Measurements from ENCODE around the gene PTPRN2.

The PTPRN2 gene

DNA sequence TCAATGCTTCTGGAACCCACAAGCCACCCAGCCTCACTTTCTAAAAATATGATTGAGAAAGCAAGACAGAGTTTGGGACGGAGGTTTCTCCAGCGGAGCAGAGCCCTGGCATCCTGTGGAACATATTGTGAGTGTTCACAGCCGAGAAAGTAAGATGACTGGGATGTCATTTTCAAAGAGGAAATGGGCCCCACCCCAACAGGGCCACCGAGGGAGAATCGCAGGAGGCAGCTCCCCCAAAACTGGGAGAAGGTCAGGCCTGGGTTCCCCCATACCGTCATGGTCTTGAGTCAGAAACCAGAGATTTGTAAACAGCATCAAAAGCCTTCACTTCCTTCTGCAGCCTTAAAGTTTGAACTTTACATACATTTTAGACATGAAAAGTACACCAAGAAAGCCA, 560.0 kb downstream of the PTPRN2 start:
- DNase-seq (ENCODE audit: low spot score): no peak
- in situ Hi-C loops (cut with MboI; ENCODE audit: low pct_unique_long_range_greater_than_20kb, low sequenced_read_pairs, unreplicated experiment): no loop called here
- TF ChIP-seq, protein P1, sequence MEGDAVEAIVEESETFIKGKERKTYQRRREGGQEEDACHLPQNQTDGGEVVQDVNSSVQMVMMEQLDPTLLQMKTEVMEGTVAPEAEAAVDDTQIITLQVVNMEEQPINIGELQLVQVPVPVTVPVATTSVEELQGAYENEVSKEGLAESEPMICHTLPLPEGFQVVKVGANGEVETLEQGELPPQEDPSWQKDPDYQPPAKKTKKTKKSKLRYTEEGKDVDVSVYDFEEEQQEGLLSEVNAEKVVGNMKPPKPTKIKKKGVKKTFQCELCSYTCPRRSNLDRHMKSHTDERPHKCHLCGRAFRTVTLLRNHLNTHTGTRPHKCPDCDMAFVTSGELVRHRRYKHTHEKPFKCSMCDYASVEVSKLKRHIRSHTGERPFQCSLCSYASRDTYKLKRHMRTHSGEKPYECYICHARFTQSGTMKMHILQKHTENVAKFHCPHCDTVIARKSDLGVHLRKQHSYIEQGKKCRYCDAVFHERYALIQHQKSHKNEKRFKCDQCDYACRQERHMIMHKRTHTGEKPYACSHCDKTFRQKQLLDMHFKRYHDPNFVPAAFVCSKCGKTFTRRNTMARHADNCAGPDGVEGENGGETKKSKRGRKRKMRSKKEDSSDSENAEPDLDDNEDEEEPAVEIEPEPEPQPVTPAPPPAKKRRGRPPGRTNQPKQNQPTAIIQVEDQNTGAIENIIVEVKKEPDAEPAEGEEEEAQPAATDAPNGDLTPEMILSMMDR (IDR thresholded peaks at IDR 0.05; ENCODE audit: extremely low read depth, insufficient read depth, missing control alignments): no peak

GRCh38 chr7:158026636-158027265, 560.9 kb downstream of the PTPRN2 start:
- in situ Hi-C loops (cut with MboI; ENCODE audit: low pct_unique_long_range_greater_than_20kb, low sequenced_read_pairs, unreplicated experiment): no loop called here
- DNase-seq (ENCODE audit: low spot score): no peak
- TF ChIP-seq, protein P1 (IDR thresholded peaks at IDR 0.05; ENCODE audit: extremely low read depth, insufficient read depth, missing control alignments): no peak

DNA sequence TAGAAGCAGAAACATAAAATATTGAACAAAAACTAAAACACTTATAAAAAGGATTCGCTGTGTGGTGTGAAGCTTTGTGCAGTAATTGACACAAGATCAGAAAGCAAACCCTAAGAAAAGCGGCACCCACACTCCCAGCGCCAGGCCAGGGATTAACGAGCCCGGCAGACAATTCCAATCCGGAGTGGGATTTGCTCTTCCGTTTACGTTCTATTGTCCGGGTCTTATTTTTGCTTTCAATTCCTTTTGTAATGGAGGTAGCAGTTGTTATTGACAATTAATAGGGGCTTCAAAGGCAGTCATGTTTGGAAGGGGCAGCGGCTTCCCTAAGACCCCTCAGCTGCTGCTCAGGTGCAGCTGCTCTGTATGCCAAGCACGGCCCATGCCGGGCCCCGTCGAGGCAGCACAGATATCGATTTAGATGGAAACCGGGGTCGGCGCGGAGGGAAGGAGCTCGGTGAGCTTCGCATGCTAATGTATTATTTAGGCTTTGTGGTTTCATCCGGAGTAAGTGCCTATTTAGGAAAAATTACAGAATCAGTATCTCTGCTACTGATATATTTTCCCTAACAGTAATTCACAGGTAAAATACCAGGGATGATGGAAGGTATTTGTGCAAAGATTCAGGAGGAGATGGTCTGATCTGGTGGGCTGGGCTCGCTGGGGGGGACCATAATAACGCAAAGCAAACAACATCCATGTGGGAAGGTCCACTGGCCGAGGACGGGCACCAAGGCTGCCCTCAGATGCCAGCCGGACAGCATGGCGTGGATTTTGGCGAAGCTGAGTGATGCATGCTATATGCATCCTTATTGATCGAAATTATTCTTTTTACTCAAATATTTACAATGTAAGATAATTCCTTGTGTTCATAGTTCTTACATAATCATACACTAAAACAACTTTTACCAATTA, 561.7 kb downstream of the PTPRN2 start:
- in situ Hi-C loops (cut with MboI; ENCODE audit: low pct_unique_long_range_greater_than_20kb, low sequenced_read_pairs, unreplicated experiment): no loop called here
- DNase-seq (ENCODE audit: low spot score): no peak
- TF ChIP-seq, protein P1 (IDR thresholded peaks at IDR 0.05; ENCODE audit: extremely low read depth, insufficient read depth, missing control alignments): no peak

- in situ Hi-C loops (cut with MboI; ENCODE audit: low pct_unique_long_range_greater_than_20kb, low sequenced_read_pairs, unreplicated experiment): no loop called here
- TF ChIP-seq, protein P1 (IDR thresholded peaks at IDR 0.05; ENCODE audit: extremely low read depth, insufficient read depth, missing control alignments): no peak
- no peak for DNase-seq (ENCODE audit: low spot score)
These were observed 562.7 kb downstream of the PTPRN2 start for GRCh38 chr7:158024881-158025280.

DNA sequence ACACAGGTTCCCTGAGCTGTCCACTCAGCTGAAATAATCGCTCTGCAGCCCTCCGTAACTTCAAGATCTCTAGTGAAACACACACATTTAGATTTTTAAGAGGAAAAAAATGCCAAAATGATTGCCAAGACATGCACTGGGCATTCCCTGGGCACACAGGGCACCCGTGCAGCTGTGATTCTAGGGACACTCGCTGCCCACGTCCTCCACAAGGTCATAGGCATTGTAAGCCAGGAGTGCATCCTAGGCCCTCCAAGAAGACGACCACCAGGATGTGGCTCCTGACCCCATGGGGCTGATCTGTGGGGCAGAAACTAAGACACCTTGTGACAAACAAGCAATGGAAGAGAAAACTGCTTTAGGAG, 563.3 kb downstream of the PTPRN2 start:
- no peak for DNase-seq (ENCODE audit: low spot score)
- in situ Hi-C loops (cut with MboI; ENCODE audit: low pct_unique_long_range_greater_than_20kb, low sequenced_read_pairs, unreplicated experiment): no loop called here
- TF ChIP-seq, protein P1 (IDR thresholded peaks at IDR 0.05; ENCODE audit: extremely low read depth, insufficient read depth, missing control alignments): no peak

DNA sequence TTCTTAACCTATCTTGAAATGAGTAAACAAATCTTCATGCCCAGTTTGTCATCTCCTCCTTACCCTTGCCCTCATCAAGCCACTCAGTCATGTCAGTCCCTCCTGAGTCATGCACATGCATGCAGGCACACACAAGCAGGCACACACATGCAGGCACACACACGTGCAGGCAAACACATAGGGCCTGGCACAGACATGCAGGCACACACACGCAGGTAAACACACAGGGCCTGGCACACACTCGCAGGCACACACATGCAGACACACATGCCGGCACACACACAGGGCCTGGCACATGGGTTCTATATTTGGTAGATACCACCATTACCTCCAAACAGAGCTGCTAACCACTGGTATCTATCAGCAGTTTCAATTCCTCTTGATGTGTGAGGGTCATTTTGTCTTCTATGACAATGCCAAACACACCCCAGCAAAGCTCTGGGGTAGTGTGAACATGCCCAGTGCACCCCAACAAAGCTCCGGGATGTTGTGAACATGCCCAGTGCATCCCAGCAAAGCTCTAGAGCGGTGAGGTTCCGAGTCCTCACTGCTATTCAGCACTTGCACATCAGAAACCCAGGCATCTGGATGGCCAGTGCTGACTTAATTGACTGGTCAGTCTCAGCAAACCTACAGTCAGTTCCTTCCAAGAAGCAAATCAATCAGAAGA, 563.8 kb downstream of the PTPRN2 start:
- DNase-seq (ENCODE audit: low spot score): no peak
- in situ Hi-C loops (cut with MboI; ENCODE audit: low pct_unique_long_range_greater_than_20kb, low sequenced_read_pairs, unreplicated experiment): no loop called here

More for the DNA sequence above, 563.8 kb downstream of the PTPRN2 start:
- TF ChIP-seq, protein P1 (IDR thresholded peaks at IDR 0.05; ENCODE audit: extremely low read depth, insufficient read depth, missing control alignments): no peak
